Activated effector memory CD4-positive, alpha-beta T cell treated with anti-CD3 and anti-CD28 coated beads, Interleukin-2, amount 50 U/mL, for 16 hours (primary cell): Measurements from ENCODE around the gene DPF3.

Experiments
- DNase-seq: peaks from one replicate; pipeline ENCODE4 v3.0.0-alpha.2; 2020

The DPF3 gene

DNA sequence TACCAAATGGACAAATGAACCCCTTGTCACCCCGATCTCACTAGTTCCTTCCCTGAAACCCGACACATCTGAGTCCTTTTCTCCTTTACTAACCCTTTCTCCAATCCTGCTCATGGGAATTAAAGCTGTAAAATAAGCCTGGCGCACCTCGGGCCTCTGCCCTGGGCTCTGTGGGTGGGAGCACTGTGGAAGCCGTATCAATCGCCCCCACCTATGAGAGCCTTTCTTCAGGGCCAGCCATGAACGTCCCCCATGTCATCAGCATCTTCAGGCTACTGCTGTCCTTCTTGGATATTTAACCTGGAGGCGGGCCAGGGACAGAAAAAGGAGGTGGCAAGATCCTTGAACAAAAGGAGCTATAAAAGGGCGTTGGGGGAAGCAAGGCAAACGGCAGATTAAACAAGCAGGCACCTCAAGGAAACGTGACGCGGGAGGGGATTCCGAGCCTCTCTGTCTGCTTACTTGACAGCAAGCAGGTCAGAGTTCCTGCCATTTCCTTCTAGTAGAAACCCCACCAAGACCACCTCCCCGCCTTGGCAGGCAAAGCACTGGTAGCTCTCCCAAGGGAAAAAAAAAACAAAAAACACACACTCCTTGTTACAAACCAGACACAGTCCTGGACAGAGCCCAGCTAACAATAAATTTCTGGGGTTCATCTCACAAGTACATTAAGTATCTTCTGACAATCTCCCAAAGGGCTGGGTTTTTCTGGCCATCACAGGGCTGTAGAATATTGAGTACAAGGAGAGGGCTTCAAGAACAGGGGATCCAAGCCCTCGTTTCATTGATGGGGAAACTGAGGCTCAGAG is 62.9 kb downstream of the DPF3 start:
- no peak for DNase-seq

DNA sequence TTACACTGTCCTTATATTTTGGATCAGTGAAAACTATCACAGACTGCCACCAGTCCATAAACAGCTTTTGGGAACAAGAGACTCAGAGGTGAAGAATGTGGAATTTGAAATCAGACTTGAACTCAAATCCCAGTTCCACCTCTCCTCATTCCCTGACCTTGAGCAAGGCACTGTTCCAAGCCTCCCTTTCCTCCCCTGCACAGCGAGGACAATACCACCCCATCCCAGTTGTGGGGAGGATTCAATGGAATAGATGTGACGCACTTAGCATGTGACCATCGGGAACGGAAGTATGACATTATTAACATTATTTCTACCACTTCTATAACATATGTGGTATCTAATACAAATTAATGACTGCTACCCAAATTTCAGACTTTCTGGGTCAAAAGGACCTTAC is 63.5 kb downstream of the DPF3 start:
- no peak for DNase-seq

DNA sequence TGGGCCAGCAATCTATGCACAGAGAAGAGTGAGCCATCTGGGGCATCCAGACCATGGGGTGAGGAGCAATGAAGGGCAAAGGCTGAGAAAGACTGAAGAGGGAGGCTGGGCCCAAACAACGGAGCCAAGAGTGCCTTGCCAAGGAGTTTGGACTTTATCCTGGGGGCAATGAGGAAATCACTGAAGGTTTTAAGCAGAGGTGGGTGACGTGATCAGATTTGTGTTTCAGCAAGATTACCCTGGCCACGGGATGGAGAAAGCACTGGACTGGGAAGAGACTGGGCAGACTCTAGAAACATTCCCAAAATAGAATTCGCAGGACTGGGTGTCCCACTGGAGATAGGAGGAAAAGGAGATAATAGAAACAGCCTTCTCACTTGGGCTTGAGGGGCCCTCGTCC is 65.3 kb downstream of the DPF3 start:
- no peak for DNase-seq

DNA sequence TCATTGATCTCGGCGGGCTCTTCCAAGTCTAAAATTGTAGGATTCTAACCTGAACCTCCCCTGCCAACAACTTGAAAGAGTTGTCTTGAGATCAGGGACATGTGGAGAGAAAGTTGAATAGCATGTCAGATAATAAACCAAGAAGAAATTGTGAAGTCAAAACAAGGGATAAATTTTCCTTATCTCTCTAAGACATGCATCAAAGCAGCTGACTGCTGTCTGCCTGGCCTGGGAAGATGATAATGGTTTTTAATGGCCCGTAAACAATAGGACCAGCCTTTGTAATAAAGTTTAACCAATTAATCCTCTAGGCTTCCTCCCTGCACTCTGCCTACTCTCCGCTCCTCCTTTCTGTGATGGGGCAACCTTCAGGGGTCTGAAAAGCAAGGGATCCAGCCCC is 67.9 kb downstream of the DPF3 start:
- DNase-seq, result no peak

DNA sequence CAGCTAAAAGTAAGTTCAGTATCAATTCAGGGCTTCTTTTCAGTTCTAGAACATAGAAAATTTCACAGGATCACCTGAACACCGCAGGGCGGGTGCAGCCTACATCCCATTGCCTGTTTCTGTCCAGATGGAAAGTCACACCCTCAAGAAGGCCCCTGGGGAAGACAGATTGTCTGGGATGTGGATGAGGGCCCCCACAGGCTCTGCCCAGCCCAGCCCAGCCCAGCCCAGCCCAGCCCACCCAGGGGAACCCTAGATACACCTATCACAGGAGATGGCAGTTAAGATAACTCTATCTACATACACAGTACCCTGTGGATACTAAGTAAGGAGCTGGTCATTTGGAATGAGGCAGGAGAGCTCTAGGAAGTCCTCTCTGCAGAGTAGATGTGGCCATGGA is 68.4 kb downstream of the DPF3 start:
- no peak for DNase-seq

DNA sequence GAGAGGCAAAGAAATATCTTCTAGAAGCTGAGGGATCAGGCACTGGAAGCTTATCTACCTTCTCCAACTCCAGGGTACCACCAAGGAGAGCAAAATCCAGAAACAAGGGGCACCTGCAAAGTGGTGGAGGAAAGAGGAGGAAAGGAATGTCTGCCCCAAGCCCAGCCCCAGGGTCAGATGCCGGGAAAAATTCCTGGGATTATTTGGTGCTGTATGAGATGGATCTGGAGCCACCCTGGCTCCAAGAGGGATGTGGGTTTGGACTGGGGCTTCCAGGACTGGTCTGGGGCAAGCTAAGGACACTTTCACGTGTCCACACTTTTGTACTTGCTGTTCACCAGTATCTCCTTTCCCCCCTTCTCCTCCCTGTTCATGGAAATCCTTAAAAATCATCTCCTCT is 69.8 kb downstream of the DPF3 start:
- no peak for DNase-seq

DNA sequence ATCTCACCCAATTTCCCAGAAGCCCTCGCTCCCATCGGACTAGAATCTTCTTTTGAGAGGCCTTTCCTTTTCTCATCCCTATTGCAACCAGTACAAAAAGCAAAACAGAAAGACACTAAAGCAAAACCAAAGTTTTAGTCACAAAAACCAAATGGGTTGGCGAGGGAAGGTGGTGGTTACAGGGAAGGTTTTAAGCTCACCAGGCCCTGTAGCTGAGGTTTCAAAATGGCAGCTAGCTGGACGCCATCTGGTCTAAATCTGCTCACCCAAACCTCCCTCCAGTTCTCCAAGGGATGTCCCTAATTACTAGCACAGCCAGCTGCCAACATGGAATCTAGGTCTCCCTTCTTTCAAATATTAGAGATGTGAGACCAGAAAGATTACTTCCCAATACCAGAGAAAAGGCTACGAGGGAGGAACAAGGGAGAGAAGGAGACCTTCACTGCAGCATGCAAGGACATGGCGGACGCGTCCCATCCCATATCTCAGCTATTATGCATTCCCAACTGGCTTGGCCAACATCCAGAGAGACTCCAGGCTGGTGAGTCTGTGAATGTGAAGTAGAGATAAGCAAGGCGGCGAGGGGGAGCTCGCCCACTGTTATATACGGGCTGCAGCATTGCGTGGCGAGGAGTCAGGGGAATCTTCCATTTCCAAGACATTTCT is 70.8 kb downstream of the DPF3 start:
- DNase-seq, result no peak

DNA sequence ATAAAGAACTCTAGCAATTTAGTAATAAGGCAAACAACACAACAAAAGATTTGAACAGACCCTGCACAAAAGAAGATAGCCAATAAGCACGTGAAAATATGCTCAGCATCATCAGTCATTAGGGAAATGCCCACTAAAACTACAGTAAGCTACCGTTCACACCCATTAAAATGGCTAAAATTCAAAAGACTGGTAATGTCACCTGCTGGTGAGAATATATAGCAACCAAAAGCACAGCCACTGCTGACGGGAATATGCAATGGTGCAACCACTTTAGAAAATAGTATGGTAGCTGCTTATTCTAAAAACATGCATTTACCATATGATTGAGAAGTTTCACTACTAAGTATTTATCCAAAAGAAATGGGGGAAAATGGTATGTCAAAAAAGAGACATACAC is 74.9 kb downstream of the DPF3 start:
- DNase-seq, result no peak

DNA sequence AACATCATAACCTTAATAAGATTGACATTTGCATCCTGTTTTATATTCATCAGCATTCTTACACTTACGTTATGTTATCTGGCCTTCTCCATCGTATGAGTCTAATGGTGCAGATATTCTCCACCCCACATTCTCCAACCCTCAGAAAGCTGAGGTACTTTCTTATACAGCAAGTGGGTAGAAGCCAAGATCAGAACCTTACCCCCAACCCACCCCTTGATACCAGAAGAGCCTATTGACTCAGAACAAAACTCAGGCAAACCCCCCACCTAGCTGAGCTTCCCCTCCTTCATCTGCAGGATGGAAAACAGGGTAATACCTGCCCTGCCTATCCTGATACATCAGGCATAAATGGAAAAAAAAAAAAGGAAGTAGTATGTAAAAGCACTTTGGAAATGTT is 77.6 kb downstream of the DPF3 start:
- no peak for DNase-seq

DNA sequence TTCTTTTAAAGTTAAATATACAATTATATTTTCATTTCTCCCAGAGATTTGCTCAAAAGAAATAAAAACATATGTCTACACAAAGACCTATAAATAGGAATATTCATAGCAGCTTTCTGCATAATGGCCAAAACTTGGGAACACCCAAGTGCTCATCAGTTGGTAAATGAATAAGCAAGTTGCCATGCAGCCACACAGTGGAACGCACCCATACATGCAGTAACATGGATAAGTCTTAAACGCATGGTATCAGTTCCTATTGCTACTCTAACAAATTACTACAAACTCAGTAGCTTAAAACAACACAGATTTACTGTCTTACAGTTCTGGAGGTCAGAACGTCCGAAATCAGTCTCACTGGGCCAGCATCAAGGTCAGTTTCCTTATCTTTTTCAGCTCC is 78.5 kb downstream of the DPF3 start:
- no peak for DNase-seq

DNA sequence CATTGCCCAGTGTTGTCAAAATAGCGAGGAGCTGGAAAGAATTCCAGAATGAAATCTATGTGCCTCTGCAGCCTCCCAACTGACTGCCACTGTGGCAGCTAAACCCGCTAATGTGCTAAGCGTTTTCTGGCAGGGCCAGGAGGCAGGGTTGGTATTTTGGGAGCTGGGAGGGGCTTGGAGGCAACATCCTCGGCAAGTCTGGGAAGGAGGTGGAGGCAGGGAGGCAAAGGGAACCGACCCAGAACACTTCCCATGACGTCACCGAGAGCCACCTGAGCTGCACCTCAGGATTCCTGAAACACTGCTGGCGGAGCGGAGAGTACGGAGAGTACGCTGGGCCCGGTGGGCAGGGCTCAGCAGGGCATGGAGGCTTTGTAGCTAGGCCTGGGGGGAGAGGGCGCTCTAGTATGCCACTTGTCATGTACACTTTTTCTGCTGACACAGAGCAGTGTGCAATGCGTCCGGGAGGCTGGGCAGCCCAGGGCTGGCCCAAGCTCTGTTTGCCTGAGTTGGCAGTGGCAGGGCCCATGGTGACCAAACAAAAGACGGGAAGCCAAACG is 81.5 kb downstream of the DPF3 start:
- DNase-seq, result no peak

DNA sequence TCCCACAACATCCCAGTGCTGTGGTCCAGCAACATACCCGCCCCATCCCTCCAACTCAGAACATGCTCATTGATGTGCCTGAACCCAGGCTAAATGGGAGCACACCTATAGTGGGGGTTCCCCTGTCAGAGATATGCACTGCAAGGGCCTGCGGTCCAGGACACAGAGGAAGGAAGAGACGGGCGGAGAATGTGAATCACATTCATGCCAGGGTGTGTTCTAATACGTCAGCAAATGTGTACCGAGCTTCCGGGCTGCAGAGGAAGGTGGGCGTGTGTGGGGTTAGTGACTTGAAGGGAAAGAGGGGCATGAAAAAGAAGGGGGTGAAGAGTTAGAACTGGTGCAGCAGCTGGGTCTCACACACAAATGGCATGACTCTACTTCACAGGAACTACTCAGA is 83.7 kb downstream of the DPF3 start:
- DNase-seq, result peak; percentile 76

DNA sequence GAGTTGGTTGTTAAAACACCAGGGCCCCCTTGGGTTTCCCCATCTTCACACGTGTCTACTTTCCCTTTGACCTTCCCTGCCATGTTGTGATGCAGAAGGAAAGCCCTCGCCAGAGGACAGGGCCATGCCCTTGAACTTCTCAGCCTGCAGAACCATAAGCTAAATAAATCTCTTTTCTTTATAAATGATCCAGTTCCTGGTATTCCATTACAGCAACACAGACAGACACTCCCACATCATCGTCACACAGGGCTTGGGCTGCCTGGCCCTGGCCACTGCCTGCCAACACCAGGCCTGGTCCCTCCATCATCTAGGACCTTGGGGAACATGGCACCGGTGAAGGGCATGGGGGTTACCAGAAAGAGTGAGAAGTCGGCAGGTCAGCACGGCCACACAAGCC is 84.8 kb downstream of the DPF3 start:
- no peak for DNase-seq

DNA sequence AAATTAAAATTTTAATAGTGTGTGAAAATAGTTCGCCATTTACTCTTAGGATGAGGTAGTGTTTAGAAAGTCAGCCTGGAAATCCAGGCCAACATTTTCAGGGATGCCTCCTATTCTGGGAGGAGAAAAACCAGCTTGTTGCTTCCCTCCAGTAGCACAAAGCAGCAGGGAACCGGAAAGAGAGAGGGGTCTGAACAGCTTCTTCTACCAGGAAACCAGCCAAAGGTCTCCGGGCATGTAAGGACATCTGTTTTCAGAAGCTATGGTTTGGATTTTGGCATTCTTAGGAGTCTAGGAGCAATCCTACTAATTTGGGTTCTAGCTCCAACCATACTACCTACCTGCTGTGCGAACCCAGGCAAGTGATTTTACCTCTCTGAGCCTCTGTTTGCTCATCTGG is 85.3 kb downstream of the DPF3 start:
- DNase-seq, result no peak

DNA sequence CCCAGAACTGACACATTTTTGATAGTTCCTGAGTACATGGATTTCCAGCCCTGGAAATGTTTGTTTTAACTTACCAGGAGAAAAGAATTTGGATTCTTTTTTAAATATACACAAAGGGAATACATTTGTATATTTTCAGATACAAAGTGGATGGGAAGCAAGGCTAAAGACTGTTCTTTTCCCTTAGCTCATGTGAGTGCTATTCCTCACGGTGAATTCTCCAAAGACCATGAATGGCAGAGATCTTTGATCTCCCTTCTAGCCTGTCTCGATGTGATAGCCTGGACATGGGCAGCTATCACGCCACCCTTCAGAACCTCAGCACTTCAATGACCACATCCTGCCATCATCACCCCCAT is 91.3 kb downstream of the DPF3 start:
- DNase-seq, result no peak

DNA sequence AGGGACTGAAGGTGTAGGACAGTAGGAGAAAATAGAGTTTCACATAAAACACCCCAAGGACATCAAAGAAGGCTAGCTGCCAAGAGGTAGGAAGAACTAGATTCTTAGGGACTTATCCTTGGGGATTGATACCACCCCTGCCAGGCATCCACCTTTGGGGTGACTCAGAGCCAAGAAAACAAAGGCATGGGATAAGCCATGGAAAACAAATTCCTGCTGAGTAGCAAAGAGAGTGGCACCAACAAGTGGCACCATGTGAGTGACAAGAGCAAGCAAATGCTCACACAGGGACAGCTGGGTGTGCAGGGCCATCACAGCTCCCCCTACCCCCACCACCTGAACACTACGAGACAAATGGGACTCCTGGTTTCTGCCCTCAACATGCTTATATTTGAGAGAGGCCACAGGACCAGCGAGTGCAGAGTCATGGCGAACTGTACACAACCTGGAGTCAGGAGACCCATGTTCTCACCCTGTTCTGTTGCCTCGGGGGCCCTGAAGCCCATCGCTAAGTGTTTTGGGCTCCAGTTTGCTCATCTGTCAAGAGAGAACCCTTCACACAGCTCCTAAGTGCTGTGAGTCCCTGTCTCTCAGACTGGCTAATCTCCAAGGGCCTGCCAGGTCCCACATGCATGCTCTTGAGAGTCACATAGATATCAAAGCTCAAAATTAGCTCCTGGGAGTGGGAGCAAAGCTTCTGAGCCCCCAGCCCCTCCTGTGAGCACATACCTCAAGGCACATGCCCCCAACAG is 91.9 kb downstream of the DPF3 start:
- DNase-seq, result no peak

DNA sequence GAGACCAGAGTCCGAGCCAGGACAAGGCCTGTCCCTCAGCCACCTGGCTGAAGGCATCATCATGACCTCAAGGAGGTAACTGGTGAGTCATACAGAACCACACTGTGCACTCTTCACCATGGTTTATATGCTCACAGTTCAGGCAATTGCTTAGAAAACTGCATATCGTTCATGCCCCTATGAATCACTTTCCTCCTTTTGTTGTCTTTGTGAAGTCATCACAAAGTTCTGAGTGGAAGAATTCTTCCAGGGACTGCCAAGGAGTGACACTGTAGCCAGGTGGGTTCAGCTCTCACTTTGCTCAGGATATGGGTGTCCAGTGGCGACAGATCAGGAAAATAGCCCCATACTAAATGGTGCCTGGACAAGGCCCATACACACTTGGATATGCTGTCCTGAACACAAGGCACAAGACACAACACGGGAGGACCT is 92.5 kb downstream of the DPF3 start:
- no peak for DNase-seq

DNA sequence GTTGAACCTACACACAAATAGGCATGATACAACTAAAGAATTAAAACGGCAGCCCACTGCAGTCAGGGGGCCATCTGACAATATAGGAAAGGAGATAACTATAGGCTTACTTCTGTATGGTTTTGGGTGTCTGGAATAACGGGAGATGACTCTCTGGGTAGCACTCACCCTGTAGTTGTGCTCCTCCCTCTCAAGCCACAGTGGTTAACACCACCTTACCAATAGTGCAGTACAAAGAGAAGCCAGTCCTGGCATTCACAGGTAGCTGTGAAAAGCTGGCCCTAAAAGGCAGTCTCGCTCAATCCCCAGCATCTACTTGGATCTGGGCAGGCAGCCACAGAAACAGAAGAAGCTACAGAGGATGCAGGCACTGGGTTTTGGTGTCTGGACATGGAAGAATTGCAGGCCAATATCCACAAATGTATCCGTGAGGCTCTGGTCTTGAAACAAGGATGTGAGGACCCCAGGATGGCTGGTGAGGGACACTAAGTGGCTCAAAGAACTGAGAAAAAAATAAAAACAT is 93.0 kb downstream of the DPF3 start:
- no peak for DNase-seq

DNA sequence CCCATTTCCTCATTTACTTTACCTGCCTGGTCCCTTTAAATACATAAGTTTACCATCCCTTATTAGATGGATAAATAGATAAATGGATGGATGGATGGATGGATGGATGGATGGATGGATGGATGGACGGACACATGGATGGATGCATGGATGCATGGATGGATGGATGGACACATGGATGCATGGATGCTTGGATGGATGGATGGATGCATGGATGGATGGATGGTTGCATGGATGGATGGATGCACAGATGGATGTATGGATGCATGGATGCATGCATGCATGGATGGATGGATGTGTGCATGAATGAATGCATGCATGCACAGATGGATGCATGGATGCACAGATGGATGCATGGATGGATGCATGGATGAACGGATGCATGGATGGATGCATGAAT is 93.6 kb downstream of the DPF3 start:
- no peak for DNase-seq

DNA sequence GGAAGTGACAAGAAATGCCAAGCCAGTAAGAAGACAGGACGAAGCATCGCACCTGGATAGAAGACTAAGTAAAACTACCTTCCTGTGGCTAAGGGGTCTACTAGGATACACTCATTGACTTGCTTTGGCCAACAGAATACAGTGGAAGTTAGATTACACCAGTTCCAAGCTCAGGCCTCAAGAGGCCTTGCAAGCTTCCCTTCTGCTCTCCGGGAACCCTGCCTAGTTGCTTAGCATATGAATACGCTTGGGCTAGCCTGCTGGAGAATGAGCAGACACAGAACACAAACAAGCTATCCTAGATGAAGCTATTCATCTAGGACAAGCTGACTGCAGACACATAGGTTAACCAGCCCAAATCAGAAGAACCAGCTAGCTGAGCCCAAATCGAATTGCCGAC is 97.0 kb downstream of the DPF3 start:
- no peak for DNase-seq

DNA sequence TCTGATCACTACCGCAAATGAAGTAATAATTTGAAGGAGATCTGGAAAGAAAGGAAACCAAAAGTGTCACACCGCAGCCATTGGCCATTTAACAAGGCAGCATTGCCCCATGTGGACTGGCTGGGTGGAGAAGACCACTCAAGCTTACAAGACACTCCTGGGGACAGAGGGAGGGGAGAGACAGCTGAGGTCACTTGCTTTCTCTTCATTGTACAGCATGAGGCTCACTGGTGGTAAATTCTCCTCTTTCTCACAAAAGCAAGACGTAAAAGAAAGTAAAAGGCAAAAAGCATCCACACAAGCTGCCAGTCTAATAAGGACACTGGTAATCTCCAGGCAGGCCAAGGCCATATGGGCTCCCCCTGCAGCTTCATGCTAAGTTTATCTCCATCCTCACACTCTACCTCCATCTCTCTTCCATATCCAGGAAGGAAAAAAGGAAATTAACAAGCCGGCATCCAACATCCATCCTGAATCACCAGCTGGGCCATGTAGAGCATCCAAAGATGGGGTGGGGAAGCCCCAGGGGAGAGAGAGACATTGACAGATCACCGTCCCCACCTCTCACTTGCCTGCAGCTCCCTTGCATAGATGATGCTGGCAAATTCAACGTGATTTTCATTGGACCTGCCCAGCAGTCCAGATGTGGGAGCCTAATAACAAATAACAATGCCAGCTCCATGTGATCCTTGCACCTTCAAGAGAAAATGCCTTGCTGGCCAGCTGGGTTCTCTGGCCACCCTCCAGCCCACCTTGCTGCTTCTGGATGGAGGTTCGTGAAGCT is 100.6 kb downstream of the DPF3 start:
- DNase-seq, result no peak

DNA sequence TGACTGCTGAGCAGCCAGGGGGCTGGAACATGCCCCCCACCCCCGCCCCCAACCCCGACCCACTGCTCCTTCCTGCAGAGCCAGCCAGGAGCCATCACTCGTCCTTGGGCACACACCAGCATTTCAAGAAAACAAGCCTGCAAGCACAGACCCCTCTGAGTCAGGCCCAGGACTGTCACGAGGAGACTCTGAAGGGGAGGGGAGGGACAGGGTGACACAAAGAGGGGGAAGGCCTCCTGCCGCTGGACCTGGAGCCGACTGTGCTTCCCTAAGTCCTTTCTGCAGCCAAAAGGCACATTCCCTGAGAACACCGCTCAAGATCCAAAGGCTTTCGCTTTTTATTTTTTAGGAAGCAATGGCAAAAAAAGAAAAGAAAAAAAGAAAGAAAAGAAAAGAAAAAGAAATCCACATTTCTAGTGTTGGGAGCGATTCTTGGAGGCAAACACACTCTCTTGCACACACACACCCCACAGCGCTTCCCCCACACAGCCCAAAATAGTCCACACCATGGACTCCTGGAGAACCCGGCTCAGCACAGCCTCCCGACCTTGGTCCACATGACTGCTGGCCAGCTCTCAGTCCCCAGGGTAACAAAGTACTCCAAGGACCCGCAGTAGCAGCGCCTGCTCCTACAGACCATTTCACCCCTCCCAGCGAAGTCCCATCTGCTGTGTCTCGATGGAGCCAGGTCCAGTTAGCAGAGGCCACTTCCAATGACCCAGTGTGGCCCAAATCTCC is 101.7 kb downstream of the DPF3 start:
- DNase-seq, result no peak
